ENCODE measurements around the gene NOL9. TPM values are rescaled to one million over a fixed set of nuclear protein-coding genes. Genes with fewer than 3 reads are reported as not detected.

Gene NOL9
- total and polyA plus RNA-seq, 2 of the 13 experiments (the other 11 are each of a cell fraction or from before 2014, with no cell fraction given), result 18.0 to 24.7 TPM

DNA sequence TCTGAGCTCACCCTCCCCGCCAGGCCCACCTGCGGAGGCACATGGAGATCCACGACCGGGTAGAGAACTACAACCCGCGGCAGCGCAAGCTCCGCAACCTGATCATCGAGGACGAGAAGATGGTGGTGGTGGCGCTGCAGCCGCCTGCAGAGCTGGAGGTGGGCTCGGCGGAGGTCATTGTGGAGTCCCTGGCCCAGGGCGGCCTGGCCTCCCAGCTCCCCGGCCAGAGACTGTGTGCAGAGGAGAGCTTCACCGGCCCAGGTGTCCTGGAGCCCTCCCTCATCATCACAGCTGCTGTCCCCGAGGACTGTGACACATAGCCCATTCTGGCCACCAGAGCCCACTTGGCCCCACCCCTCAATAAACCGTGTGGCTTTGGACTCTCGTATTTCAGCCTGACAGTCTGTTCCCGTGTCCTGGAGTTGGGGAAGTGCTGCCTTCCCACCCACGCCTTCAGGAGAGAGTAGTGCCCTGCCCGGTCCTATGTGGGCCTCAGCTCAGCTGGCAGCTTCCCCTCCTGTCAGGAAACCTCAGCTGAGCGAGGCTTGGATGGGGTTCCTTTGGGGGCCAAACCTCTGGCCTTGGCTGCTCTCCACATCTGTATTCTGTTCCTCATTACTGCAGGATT lies 34.7 kb upstream of the NOL9 start:
- POLR2A ChIA-PET, result interaction anchor here (0.8 to 2.2 kb wide), 4 partner anchors 9 to 15 kb away, joined by 3 to 8 read pairs (median 4); partner anchors contain the start of genes KLHL21 and ZBTB48
- ATAC-seq, result peak; percentile 4
- no TSS peak for BruUV-seq (replicated peaks)
- Histone ChIP-seq H4K20me1 (ENCODE audit: insufficient read depth, low read length) (peaks cover 11% of the 10 kb centered on the region), H3K4me3 (replicated peaks in 1 of 3; ENCODE audit: insufficient read depth in 1 of 3, low read depth in 2 of 3, low read length in 3 of 3) (no peak overlapping the region), H3K4me1 (ENCODE audit: insufficient read depth, low read length) (no peaks in the 10 kb centered on the region), H3K36me3 (replicated peaks in 1 of 2; ENCODE audit: control insufficient read depth in 1 of 2, insufficient read depth in 2 of 2, low read length in 2 of 2) (peaks cover 25 to 51% of the 10 kb centered on the region in 2 experiments), H3K9ac (ENCODE audit: insufficient read depth, low read depth, low read length) (no peak overlapping the region), H3K27me3 (ENCODE audit: control insufficient read depth in 1 of 2, insufficient read depth in 2 of 2, low read length in 2 of 2) (no peaks in the 10 kb centered on the region), H3K4me2 (ENCODE audit: low read depth, low read length) (no peak overlapping the region), H2AFZ (ENCODE audit: low read length) (no peak overlapping the region), H3K9me3 (ENCODE audit: low read length) (no peaks in the 10 kb centered on the region), H3K27ac (ENCODE audit: extremely low read length, insufficient read depth, low read length) (no peak overlapping the region), H3K79me2 (ENCODE audit: insufficient read depth, low read length) (peaks cover 1% of the 10 kb centered on the region)
- in situ Hi-C loops (cut with HindIII; ENCODE audit: extremely low pct_ligation_motif_present, low pct_unique_long_range_greater_than_20kb), result no loop called here
- WGBS (ENCODE audit: low lambda C conversion rate), result 98% methylated on average over 12 of the region's 24 CpGs
- FAIRE-seq, result no peak
- DNase-seq (ENCODE audit: low spot score), result no peak
- intact Hi-C loops (cut with micrococcal nuclease; ENCODE audit: unreplicated experiment), result no loop called here
- CTCF ChIA-PET (ENCODE audit: low intra/inter-chr PET ratio, low total read pairs), result no interaction called here
- TF ChIP-seq, protein P1, sequence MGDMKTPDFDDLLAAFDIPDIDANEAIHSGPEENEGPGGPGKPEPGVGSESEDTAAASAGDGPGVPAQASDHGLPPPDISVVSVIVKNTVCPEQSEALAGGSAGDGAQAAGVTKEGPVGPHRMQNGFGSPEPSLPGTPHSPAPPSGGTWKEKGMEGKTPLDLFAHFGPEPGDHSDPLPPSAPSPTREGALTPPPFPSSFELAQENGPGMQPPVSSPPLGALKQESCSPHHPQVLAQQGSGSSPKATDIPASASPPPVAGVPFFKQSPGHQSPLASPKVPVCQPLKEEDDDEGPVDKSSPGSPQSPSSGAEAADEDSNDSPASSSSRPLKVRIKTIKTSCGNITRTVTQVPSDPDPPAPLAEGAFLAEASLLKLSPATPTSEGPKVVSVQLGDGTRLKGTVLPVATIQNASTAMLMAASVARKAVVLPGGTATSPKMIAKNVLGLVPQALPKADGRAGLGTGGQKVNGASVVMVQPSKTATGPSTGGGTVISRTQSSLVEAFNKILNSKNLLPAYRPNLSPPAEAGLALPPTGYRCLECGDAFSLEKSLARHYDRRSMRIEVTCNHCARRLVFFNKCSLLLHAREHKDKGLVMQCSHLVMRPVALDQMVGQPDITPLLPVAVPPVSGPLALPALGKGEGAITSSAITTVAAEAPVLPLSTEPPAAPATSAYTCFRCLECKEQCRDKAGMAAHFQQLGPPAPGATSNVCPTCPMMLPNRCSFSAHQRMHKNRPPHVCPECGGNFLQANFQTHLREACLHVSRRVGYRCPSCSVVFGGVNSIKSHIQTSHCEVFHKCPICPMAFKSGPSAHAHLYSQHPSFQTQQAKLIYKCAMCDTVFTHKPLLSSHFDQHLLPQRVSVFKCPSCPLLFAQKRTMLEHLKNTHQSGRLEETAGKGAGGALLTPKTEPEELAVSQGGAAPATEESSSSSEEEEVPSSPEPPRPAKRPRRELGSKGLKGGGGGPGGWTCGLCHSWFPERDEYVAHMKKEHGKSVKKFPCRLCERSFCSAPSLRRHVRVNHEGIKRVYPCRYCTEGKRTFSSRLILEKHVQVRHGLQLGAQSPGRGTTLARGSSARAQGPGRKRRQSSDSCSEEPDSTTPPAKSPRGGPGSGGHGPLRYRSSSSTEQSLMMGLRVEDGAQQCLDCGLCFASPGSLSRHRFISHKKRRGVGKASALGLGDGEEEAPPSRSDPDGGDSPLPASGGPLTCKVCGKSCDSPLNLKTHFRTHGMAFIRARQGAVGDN (CRISPR knock-in tag; IDR thresholded peaks at IDR 0.05), result 0 out of 2 replicates have a peak, but pooled peaks have one; percentile 3
- no peak for TF ChIP-seq BCL6 (CRISPR knock-in tag; IDR thresholded peaks at IDR 0.05)
- peak; percentile 14; the same call in 1 of the 2 replicates for TF ChIP-seq POLR2G (IDR thresholded peaks at IDR 0.05; ENCODE audit: low read depth, low read length)
- peak; percentile 53 for TF ChIP-seq AGO1 (IDR thresholded peaks at IDR 0.05; ENCODE audit: low read depth, low read length, poor library complexity, severe bottlenecking)
- TF ChIP-seq RBFOX2 (IDR thresholded peaks at IDR 0.05; ENCODE audit: low read depth, low read length), result peak; percentile 68; the same call in 1 of the 2 replicates
- TF ChIP-seq AGO2 (optimal IDR thresholded peaks at IDR 0.05; ENCODE audit: low read depth, low read length), result peak; percentile 92
- TF ChIP-seq HDAC2 (CRISPR knock-in tag; IDR thresholded peaks at IDR 0.05), result no peak
